Spleen (tissue), 7 donors: Measurements from ENCODE around the gene ERC2.

Source experiments
- POLR2AphosphoS5 ChIP-seq, 3 donors: sonication (generic); formaldehyde crosslinking; IDR thresholded peaks; one replicate each; pipeline ENCODE4 v1.5.1; 2017; ENCODE audit warnings: antibody characterized with exemption in 3 of 3
- TF ChIP-seq, protein P1 (sequence below), 11 experiments: fragments of 200-600 bp in 7 of 11; fragments of 450-650 bp in 4 of 11; sonication (generic) in 4 of 11; IDR thresholded peaks in 8 of 11; conservative IDR thresholded peaks in 3 of 11; 1 replicate in 7 of 11; 2 replicates in 4 of 11; pipeline versions ENCODE4 v1.4.0 to v1.8.0; 2016 to 2021; ENCODE audit warnings: antibody characterized with exemption in 11 of 11, inconsistent platforms in 4 of 11, mild to moderate bottlenecking in 1 of 11
- donor health status: DM: no; HTN: no; CAD: no; lungs with moderate emphysema.
- donor health status: DM: no; HTN: no; CAD: no.
- donor health status: DM: no; HTN: no; CAD: no.

DNA sequence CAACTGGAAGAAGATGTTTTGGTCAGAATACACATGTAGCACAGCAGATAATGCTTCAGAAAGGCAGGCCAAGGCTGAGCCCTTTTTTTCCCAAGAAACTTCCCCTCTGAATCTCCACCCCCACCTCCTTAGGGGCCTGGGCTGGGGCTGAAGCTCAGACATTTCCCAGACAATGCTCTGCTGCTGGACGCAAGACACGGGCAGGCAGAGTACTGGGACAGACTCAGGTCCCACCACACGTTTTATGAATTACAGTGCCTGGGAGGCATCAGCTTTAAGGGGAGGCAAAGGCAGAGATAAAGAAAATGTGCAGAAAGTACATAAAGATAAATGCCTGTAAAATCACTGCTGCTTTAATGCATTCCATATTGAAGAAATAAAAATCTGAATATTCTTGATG lies 479.4 kb downstream of the ERC2 start:
- TF ChIP-seq, protein P1, sequence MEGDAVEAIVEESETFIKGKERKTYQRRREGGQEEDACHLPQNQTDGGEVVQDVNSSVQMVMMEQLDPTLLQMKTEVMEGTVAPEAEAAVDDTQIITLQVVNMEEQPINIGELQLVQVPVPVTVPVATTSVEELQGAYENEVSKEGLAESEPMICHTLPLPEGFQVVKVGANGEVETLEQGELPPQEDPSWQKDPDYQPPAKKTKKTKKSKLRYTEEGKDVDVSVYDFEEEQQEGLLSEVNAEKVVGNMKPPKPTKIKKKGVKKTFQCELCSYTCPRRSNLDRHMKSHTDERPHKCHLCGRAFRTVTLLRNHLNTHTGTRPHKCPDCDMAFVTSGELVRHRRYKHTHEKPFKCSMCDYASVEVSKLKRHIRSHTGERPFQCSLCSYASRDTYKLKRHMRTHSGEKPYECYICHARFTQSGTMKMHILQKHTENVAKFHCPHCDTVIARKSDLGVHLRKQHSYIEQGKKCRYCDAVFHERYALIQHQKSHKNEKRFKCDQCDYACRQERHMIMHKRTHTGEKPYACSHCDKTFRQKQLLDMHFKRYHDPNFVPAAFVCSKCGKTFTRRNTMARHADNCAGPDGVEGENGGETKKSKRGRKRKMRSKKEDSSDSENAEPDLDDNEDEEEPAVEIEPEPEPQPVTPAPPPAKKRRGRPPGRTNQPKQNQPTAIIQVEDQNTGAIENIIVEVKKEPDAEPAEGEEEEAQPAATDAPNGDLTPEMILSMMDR (IDR thresholded peaks at IDR 0.05 in 8 of 11, conservative IDR thresholded peaks at IDR 0.05 in 3 of 11), result no peak
- TF ChIP-seq POLR2AphosphoS5 (IDR thresholded peaks at IDR 0.05), result no peak
